ENCODE measurements around the gene RIT2.

Gene RIT2

DNA sequence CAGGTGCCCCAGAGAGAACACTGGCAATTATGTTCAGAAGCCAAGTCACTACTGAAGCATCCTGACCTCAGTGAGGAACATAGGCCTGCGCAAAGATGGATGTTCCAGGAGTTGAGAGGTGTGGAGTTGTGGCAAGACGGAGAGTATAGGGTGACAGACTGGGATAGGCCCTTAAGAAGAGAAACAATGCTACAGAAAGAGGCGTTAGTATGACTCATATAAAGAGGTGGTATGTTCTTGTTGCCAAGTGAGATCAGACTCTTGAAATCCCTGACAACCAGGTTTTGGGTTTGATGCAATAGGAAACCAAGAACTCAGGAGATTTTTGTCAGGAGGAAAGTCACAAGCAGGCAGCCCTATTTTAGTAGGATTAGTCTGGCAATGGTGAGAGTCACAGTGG lies 185.6 kb downstream of the RIT2 start:
- DNase-seq (ENCODE audit: low read depth) = peak; percentile 86

DNA sequence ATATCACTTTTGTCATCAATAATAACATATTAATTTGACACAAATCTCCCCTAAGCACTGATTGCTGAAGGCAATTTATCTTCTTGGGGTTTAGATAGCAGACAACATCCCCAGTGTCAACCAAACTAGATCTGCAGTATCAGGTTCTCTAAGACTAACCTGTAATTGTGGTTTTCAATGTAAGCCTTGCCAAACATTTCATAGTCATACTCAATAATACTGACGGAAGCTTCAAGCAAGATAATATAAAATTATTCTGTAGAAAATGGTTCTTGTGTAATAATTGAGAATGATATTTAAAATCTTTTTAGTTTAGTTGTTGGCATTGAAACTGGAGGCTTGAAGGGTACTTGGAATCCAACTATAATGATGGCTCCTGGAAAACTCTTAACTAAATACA lies 186.3 kb downstream of the RIT2 start:
- DNase-seq (ENCODE audit: low read depth) = peak; percentile 47

GRCh38 chr18:42925036-42925435 lies 190.4 kb downstream of the RIT2 start:
- DNase-seq (ENCODE audit: low read depth) = peak; percentile 76

DNA sequence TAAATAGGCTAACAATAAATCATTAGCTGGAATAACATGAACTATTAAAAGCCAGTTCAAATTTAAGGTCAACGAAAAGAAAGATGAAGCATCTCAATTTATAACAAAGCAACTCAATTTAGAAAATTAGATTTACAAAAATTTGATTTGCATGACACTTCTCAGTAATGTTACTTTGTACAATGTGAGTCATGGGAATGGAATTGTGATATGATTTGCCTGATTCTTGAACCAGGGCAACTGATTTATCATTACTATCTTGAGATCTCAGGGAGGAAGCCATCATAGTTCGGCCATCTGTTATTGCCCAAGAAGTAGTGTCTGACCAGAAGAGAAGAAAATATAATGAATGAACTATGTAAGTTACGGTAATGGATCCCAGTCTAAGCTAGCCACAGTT lies 193.1 kb downstream of the RIT2 start:
- peak; percentile 66 for DNase-seq (ENCODE audit: low read depth)

DNA sequence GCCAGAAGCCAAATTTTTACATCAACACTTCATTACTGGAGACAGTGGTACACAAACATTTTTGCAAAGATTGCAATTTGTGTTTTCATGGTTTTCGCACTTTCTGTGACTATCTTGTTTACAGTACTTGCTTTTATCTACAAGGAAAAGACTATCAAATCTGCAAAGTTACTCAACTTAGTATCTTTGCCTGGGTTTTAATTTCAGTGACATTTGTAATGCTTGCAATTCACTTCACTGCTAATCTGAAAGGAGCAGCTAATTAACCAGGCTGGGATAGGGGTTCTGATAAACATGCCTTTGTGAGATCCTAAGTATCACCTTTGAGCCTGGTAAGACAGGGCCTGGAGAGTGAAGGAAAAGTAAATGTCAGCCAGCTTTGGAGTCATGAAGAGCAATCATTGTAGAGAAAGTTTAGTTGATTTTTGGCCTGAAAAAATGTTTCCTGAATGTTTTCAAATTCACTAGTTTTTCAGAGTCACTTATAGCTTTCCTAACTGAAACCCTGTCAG lies 194.2 kb downstream of the RIT2 start:
- DNase-seq (ENCODE audit: low read depth) = no peak

DNA sequence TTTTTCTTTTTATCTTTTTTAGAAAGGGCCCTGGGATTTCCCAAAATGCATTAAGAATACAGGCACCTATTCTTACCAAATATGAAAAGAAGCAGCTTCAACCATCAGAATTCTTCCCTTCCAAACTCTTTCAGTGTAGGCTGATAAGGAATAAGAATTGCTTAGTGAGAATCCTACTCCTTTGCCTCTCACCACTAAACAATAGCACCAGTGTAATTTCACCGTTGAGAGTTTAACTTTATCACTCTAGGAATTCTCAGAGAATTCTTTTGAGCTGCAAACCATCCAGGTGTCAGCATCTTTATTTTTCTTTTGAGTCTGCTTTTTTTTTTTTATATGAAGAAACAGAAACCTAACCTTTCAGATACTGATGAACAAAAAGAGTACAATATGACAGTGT lies 194.9 kb downstream of the RIT2 start:
- DNase-seq (ENCODE audit: low read depth) = no peak

GRCh38 chr18:42915299-42915698 lies 200.2 kb downstream of the RIT2 start:
- no peak for DNase-seq (ENCODE audit: low read depth)

DNA sequence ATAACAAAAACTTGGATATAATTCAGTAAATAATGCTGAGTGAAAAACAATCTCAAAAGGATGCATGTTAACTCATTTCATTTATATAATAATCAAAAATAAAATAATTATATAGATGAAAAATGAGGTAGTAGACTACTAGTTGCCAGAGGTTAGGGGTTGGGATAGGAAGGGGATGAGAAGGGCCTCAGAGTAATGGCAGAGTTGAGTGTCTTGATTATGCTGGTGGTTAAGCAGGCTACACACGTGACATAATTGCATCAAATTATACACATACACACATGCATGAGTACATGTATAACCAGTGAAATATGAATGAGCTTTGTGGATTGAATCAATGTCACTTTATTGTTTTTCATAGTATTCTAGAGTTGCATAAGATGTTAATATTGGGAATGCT lies 201.0 kb downstream of the RIT2 start:
- DNase-seq (ENCODE audit: low read depth) = no peak

DNA sequence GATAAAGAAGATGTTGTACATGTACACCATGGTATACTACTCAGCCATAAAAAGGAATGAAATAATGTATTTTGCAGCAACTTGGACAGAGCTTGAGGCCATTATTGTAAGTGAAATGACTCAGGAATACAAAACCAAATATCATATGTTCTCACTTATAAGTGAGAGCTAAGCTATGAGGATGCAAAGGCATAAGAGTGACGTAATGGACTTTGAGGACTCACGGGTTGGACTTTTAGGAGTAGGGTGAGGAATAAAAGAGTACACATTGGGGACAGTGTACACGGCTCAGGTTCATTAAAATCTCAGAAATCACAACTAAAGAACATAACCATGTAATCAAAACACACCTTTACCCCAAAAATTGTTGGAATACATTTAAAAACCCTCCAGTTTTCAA lies 206.4 kb downstream of the RIT2 start:
- no peak for DNase-seq (ENCODE audit: low read depth)

- no peak for DNase-seq (ENCODE audit: low read depth)
These were observed 208.7 kb downstream of the RIT2 start for GRCh38 chr18:42906761-42907160.

DNA sequence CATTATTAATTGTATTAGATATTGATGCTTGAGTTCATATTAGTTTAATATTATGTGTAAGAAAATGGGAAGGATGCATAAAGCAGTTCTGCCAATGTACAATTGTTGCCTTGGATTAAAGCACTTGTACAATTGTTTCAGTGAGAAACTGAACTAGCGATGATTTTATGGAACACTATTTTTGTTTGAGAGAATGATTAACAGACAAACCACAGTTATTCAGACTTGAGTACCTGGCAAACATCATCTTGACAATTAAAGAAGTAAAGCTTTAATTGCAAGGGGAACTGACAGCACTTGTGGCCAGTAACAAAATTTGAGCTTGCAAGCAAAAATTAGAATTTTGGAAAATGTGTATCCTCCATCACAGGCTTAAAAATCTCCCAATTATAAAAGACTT lies 214.3 kb downstream of the RIT2 start:
- DNase-seq (ENCODE audit: low read depth) = no peak

- DNase-seq (ENCODE audit: low read depth) = no peak
These were observed 221.5 kb downstream of the RIT2 start for GRCh38 chr18:42893977-42894376.

DNA sequence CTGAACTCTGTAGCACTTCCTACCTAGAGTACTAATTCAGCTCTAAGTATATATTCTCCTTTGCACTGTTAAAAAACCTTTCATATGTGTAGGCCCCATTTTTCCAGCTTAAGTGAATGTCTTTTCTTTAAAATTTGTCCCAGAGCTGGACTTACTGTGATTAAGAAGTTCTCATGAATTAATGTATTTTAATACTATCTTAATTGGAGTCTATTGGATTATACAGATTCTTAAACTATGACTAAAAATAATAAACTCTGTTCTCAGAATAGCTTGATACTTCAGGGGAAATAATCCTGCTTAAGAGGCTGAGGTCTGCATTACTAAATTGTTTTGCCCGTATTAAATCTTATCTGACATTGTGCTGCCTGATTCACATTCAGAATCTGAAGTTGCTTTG lies 223.3 kb downstream of the RIT2 start:
- no peak for DNase-seq (ENCODE audit: low read depth)

GRCh38 chr18:42891705-42892104 lies 223.8 kb downstream of the RIT2 start:
- no peak for DNase-seq (ENCODE audit: low read depth)

- no peak for DNase-seq (ENCODE audit: low read depth)
These were observed 232.3 kb downstream of the RIT2 start for GRCh38 chr18:42883169-42883568.

DNA sequence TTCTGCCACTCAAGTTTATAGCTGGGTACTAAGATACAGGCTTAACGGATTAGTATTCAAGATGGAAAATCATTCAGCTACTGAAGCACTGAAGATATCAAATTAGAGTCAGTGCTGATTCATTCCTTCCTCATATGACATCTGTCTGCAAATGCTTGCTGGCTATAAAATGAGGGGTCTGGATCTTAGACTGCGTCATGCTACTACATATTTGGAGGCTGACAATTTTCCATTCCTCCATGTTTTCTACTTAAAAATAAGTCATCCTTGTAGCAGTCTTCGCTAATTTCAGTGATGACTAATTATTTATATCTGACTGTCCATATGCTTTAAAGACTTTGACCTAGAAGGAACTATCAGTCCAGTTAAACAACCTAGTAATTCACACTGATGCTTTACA lies 233.4 kb downstream of the RIT2 start:
- DNase-seq (ENCODE audit: low read depth) = peak; percentile 14

DNA sequence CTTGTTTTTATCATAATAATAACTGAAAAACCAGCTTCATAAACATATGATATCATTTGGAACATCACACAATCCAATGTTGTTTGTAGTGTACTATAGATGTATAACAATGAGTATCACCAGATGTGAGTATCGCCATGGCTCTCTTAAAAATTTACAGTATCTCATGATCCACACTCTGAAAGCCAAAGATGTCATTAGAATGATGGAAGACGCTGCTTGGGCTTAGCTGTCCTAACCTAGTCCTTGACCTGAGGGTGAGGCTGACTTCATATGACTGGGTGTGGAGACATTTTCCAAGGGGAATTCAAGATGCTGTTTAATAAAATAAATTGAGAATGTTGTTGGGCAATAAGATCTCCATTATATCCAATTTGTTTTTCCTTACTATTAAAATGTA lies 242.6 kb downstream of the RIT2 start:
- DNase-seq (ENCODE audit: low read depth) = no peak

GRCh38 chr18:42864876-42865275 lies 250.6 kb downstream of the RIT2 start:
- DNase-seq (ENCODE audit: low read depth) = no peak

- no peak for DNase-seq (ENCODE audit: low read depth)
These were observed 254.2 kb downstream of the RIT2 start for GRCh38 chr18:42861271-42861670.

GRCh38 chr18:42860548-42860947 lies 254.9 kb downstream of the RIT2 start:
- DNase-seq (ENCODE audit: low read depth) = no peak

- DNase-seq (ENCODE audit: low read depth) = peak; percentile 62
These were observed 255.5 kb downstream of the RIT2 start for GRCh38 chr18:42860011-42860410.

- no peak for DNase-seq (ENCODE audit: low read depth)
These were observed 260.9 kb downstream of the RIT2 start for GRCh38 chr18:42854558-42854957.

- DNase-seq (ENCODE audit: low read depth) = no peak
These were observed 265.1 kb downstream of the RIT2 start for GRCh38 chr18:42850174-42851083.

- DNase-seq (ENCODE audit: low read depth) = no peak
These were observed 276.1 kb downstream of the RIT2 start for GRCh38 chr18:42839408-42839807.
